ENCODE measurements around the gene MAP7.

DNA sequence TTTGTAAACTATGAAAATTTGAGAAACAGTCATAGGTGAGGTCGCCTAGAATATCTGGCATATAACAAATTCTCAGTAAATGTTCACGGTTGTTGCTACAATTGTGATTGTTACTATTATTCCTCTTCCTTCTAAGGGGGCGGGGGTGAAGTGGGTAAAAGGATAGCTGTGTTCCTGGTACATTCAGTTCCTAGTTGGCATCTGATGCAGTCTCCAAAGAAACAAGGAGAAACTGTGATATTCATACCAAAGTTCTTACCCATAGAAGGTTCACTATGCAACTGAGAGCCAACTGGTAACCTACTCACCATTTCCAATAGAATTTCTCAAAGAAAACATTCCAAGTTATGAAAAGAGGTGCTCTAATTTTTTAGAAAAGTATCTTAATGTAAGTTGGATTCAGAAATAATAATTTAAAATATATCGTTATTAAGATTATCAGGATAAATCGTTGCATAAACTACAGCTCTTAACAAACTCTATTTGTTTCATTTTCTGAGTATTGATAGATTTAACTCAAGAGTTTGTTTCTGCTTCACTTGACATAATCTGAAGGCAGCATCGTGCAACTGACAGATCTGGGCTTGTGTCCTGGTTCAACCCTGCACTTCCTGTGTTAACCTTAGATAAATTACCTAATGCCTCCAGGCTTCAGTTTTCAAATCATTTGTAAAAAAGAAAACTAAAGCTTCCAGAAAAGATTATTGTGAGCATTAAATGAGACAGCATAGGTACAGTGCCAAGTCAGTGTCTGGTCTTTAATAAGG lies 13.3 kb upstream of the MAP7 start:
- TF ChIP-seq CTCF (IDR thresholded peaks at IDR 0.05; ENCODE audit: low read depth, low read length) (no peak), POLR2A (IDR thresholded peaks at IDR 0.05; ENCODE audit: extremely low read depth, insufficient read length) (no peak)
- TF ChIP-seq, protein P1, sequence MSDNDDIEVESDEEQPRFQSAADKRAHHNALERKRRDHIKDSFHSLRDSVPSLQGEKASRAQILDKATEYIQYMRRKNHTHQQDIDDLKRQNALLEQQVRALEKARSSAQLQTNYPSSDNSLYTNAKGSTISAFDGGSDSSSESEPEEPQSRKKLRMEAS (IDR thresholded peaks at IDR 0.05; ENCODE audit: low read depth, low read length) = no peak

All from NB4 (cell line).